ENCODE measurements around the gene PTPRH. TPM values are rescaled to one million over a fixed set of nuclear protein-coding genes. Genes with fewer than 3 reads are reported as not detected.
A peak's percentile ranks its signal among the peaks of the same experiment; 100 is the strongest.

PTPRH gene
- total and polyA plus RNA-seq, 9 of the 15 experiments (the other 6 are each of a cell fraction or from before 2014, with no cell fraction given), result 0.87 to 34.3 (median 22.7) TPM

GRCh38 chr19:55216461-55217198 is 7.3 kb upstream of the PTPRH start (continued):
- TF ChIP-seq SIN3B (IDR thresholded peaks at IDR 0.05; ENCODE audit: low read depth) (0 out of 2 replicates have a peak, but pooled peaks have one; percentile 28), OTX1 (CRISPR knock-in tag; IDR thresholded peaks at IDR 0.05) (peak; percentile 66; the same call in 1 of the 2 replicates), ZNF318 (IDR thresholded peaks at IDR 0.05; ENCODE audit: borderline replicate concordance in 1 of 2, low read depth in 1 of 2) (no peak; a peak in 1 of 4 replicates), STAT5A (IDR thresholded peaks at IDR 0.05; ENCODE audit: borderline replicate concordance, low read length) (peak; percentile 79), STAT6 (CRISPR knock-in tag; IDR thresholded peaks at IDR 0.05) (no peak), DNMT1 (IDR thresholded peaks at IDR 0.05) (no peak), CCAR2 (IDR thresholded peaks at IDR 0.05; ENCODE audit: low read depth, low read length) (peak; percentile 89), SRSF1 (IDR thresholded peaks at IDR 0.05; ENCODE audit: low read depth, low read length) (no peak), ESRRA (IDR thresholded peaks at IDR 0.05; ENCODE audit: borderline replicate concordance, low read depth) (peak; percentile 87), RFX1 (IDR thresholded peaks at IDR 0.05) (peak; percentile 38; the same call in 1 of the 2 replicates), ATF2 (CRISPR knock-in tag; IDR thresholded peaks at IDR 0.05) (peak; percentile 51), COPS2 (conservative IDR thresholded peaks at IDR 0.05) (no peak), MAFF (IDR thresholded peaks at IDR 0.05; ENCODE audit: low read length) (peak; percentile 85), XRCC5 (IDR thresholded peaks at IDR 0.05; ENCODE audit: low read depth, low read length) (peak; percentile 99), NR2C2 (CRISPR knock-in tag; IDR thresholded peaks at IDR 0.05) (peak; percentile 82), NR2C2 (tag; IDR thresholded peaks at IDR 0.05) (no peak; the same call in 1 of the 2 replicates)

Data from K562 (cell line).